Measurements from ENCODE around the gene BTBD16. TPM values are rescaled to one million over a fixed set of nuclear protein-coding genes. Genes with fewer than 3 reads are reported as not detected.
A peak's percentile ranks its signal among the peaks of the same experiment; 100 is the strongest.

BTBD16 gene
- total and polyA plus RNA-seq, 2 of the 13 experiments (the other 11 are each of a cell fraction or from before 2014, with no cell fraction given) = 5.0 to 11.9 TPM

GRCh38 chr10:122329416-122329815 lies 58.3 kb downstream of the BTBD16 start:
- no peak for ATAC-seq
- in situ Hi-C loops (cut with HindIII; ENCODE audit: extremely low pct_ligation_motif_present, low pct_unique_long_range_greater_than_20kb) = no loop called here
- H3K4me3 ChIP-seq (replicated peaks in 1 of 3; ENCODE audit: insufficient read depth in 1 of 3, low read depth in 2 of 3, low read length in 3 of 3) = no peak overlapping the region
- H3K4me1 ChIP-seq (ENCODE audit: insufficient read depth, low read length) = peaks cover 56% of the 10 kb centered on the region
- no peaks in the 10 kb centered on the region for H3K27me3 ChIP-seq (ENCODE audit: control insufficient read depth in 1 of 2, insufficient read depth in 2 of 2, low read length in 2 of 2)
- CTCF ChIA-PET (ENCODE audit: low intra/inter-chr PET ratio, low total read pairs) = no interaction called here
- no peak overlapping the region for H3K4me2 ChIP-seq (ENCODE audit: low read depth, low read length)
- H3K79me2 ChIP-seq (ENCODE audit: insufficient read depth, low read length) = peaks cover 8% of the 10 kb centered on the region
- no peaks in the 10 kb centered on the region for H3K9me3 ChIP-seq (ENCODE audit: low read length)
- no peaks in the 10 kb centered on the region for H3K36me3 ChIP-seq (replicated peaks in 1 of 2; ENCODE audit: control insufficient read depth in 1 of 2, insufficient read depth in 2 of 2, low read length in 2 of 2)
- TF ChIP-seq ZSCAN29 (CRISPR knock-in tag; conservative IDR thresholded peaks at IDR 0.05) (no peak), ZNF687 (CRISPR knock-in tag; IDR thresholded peaks at IDR 0.05) (peak; percentile 17; the same call in 1 of the 2 replicates)
- H2AFZ ChIP-seq (ENCODE audit: low read length) = no peak overlapping the region
- POLR2A ChIA-PET = interaction anchor here (1.3 to 7.6 kb wide), 3 partner anchors 15 to 45 kb away, joined by 4 to 141 read pairs (median 4); partner anchors contain the start of gene PLEKHA1
- H4K20me1 ChIP-seq (ENCODE audit: insufficient read depth, low read length) = no peaks in the 10 kb centered on the region
- no peak for DNase-seq (ENCODE audit: low spot score)
- H3K27ac ChIP-seq (ENCODE audit: extremely low read length, insufficient read depth, low read length) = no peak overlapping the region
- WGBS (ENCODE audit: low lambda C conversion rate) = 93% methylated on average over 12 of the region's 13 CpGs
- no TSS peak for BruUV-seq (replicated peaks)
- H3K9ac ChIP-seq (ENCODE audit: insufficient read depth, low read depth, low read length) = no peak overlapping the region
- no peak for FAIRE-seq
- intact Hi-C loops (cut with micrococcal nuclease; ENCODE audit: unreplicated experiment) = no loop called here

- no peaks in the 10 kb centered on the region for H4K20me1 ChIP-seq (ENCODE audit: insufficient read depth, low read length)
- no peaks in the 10 kb centered on the region for H3K9me3 ChIP-seq (ENCODE audit: low read length)
- peak overlapping the region; percentile 89 for H3K4me2 ChIP-seq (ENCODE audit: low read depth, low read length)
- POLR2A ChIA-PET = interaction anchor here (0.6 to 7.6 kb wide), 12 partner anchors 8 to 112 kb away, joined by 3 to 141 read pairs (median 6); partner anchors contain the start of gene PLEKHA1
- FAIRE-seq (no peak), DNase-seq (ENCODE audit: low spot score) (no peak), ATAC-seq (no peak)
- CTCF ChIA-PET (ENCODE audit: low intra/inter-chr PET ratio, low total read pairs) = no interaction called here
- peak overlapping the region in 1 of 3 experiments; percentile 66; a peak in 1 of 6 replicates for H3K4me3 ChIP-seq (replicated peaks in 1 of 3; ENCODE audit: insufficient read depth in 1 of 3, low read depth in 2 of 3, low read length in 3 of 3)
- H2AFZ ChIP-seq (ENCODE audit: low read length) = no peak overlapping the region
- H3K4me1 ChIP-seq (ENCODE audit: insufficient read depth, low read length) = peaks cover 56% of the 10 kb centered on the region
- in situ Hi-C loops (cut with HindIII; ENCODE audit: extremely low pct_ligation_motif_present, low pct_unique_long_range_greater_than_20kb) = no loop called here
- H3K36me3 ChIP-seq (replicated peaks in 1 of 2; ENCODE audit: control insufficient read depth in 1 of 2, insufficient read depth in 2 of 2, low read length in 2 of 2) = no peaks in the 10 kb centered on the region
- peak overlapping the region; percentile 79 for H3K9ac ChIP-seq (ENCODE audit: insufficient read depth, low read depth, low read length)
- H3K79me2 ChIP-seq (ENCODE audit: insufficient read depth, low read length) = peaks cover 8% of the 10 kb centered on the region
- 63% methylated on average over 7 of the region's 7 CpGs for WGBS (ENCODE audit: low lambda C conversion rate)
- no peaks in the 10 kb centered on the region for H3K27me3 ChIP-seq (ENCODE audit: control insufficient read depth in 1 of 2, insufficient read depth in 2 of 2, low read length in 2 of 2)
- TSS peak; percentile 100 for BruUV-seq (replicated peaks)
- intact Hi-C loops (cut with micrococcal nuclease; ENCODE audit: unreplicated experiment) = loop anchor here (1.0 kb wide), 1 partner anchor 21 kb away; no protein-coding TSS in a partner anchor
- H3K27ac ChIP-seq (ENCODE audit: extremely low read length, insufficient read depth, low read length) = peak overlapping the region; percentile 87
- no peak for TF ChIP-seq REPIN1 (CRISPR knock-in tag; IDR thresholded peaks at IDR 0.05; ENCODE audit: borderline replicate concordance, low read depth)
- TF ChIP-seq ZC3H4 (CRISPR knock-in tag; IDR thresholded peaks at IDR 0.05; ENCODE audit: borderline replicate concordance) = peak; percentile 97
- TF ChIP-seq SNAI1 (CRISPR knock-in tag; IDR thresholded peaks at IDR 0.05; ENCODE audit: borderline replicate concordance) = no peak
- 0 out of 2 replicates have a peak, but pooled peaks have one; percentile 15 for TF ChIP-seq ZNF512 (CRISPR knock-in tag; IDR thresholded peaks at IDR 0.05)
- TF ChIP-seq ARID2 (CRISPR knock-in tag; IDR thresholded peaks at IDR 0.05; ENCODE audit: borderline replicate concordance) = peak; percentile 26; the same call in 1 of the 2 replicates
Observed at GRCh38 chr10:122331100-122331499, 60.0 kb downstream of the BTBD16 start.

Data from HepG2 (cell line).